ENCODE measurements around the gene MSMO1.

The MSMO1 gene

GRCh38 chr4:165330666-165331065, 3.2 kb downstream of the MSMO1 start:
- Histone ChIP-seq H4K8ac (ENCODE audit: low read depth, low read length) (no peak overlapping the region), H3K79me2 (ENCODE audit: control insufficient read depth, insufficient read depth, low read length) (peaks cover 73% of the 10 kb centered on the region), H3K23ac (ENCODE audit: low read length) (no peak overlapping the region), H3K56ac (ENCODE audit: low read length) (peak overlapping the region; percentile 52), H2BK5ac (ENCODE audit: low read length) (no peak overlapping the region), H4K5ac (ENCODE audit: low read length) (no peak overlapping the region), H3K18ac (ENCODE audit: low read length) (no peak overlapping the region), H3K4me3 (ENCODE audit: low read length) (peak overlapping the region; percentile 11), H3K27me3 (ENCODE audit: insufficient read depth, low read length, poor library complexity) (no peaks in the 10 kb centered on the region), H2BK120ac (ENCODE audit: low read depth, low read length) (no peak overlapping the region), H2BK15ac (replicated peaks; ENCODE audit: low read depth) (no peak overlapping the region), H3K4me1 (ENCODE audit: control insufficient read depth, low read depth, low read length) (peaks cover 1% of the 10 kb centered on the region), H3K27ac (ENCODE audit: low read depth, low read length) (no peak overlapping the region), H3K4ac (ENCODE audit: low read depth, low read length) (no peak overlapping the region), H3K4me2 (ENCODE audit: low read length) (peak overlapping the region; percentile 67), H3K9ac (ENCODE audit: low read length) (peak overlapping the region; percentile 64), H2AK5ac (ENCODE audit: low read length) (no peak overlapping the region), H3K36me3 (ENCODE audit: control insufficient read depth, insufficient read depth, low read length) (no peaks in the 10 kb centered on the region), H3K79me1 (ENCODE audit: low read length) (peaks cover 4% of the 10 kb centered on the region)
- no CpG with 5 or more reads among the region's 5 CpGs for WGBS (ENCODE audit: extremely low coverage, insufficient coverage, low lambda C conversion rate)
- no peak for DNase-seq

GRCh38 chr4:165331359-165331758, 3.9 kb downstream of the MSMO1 start:
- Histone ChIP-seq H3K18ac (ENCODE audit: low read length) (no peak overlapping the region), H3K56ac (ENCODE audit: low read length) (no peak overlapping the region), H2AK5ac (ENCODE audit: low read length) (no peak overlapping the region), H3K4me3 (ENCODE audit: low read length) (peak overlapping the region; percentile 34), H3K4ac (ENCODE audit: low read depth, low read length) (no peak overlapping the region), H3K27ac (ENCODE audit: low read depth, low read length) (no peak overlapping the region), H4K8ac (ENCODE audit: low read depth, low read length) (no peak overlapping the region), H2BK5ac (ENCODE audit: low read length) (no peak overlapping the region), H2BK120ac (ENCODE audit: low read depth, low read length) (no peak overlapping the region), H3K27me3 (ENCODE audit: insufficient read depth, low read length, poor library complexity) (no peaks in the 10 kb centered on the region), H2BK15ac (replicated peaks; ENCODE audit: low read depth) (no peak overlapping the region), H4K5ac (ENCODE audit: low read length) (no peak overlapping the region), H3K36me3 (ENCODE audit: control insufficient read depth, insufficient read depth, low read length) (no peaks in the 10 kb centered on the region), H3K4me1 (ENCODE audit: control insufficient read depth, low read depth, low read length) (peaks cover 1% of the 10 kb centered on the region), H3K79me1 (ENCODE audit: low read length) (peaks cover 4% of the 10 kb centered on the region), H3K23ac (ENCODE audit: low read length) (no peak overlapping the region), H3K4me2 (ENCODE audit: low read length) (peak overlapping the region; percentile 64), H3K79me2 (ENCODE audit: control insufficient read depth, insufficient read depth, low read length) (peaks cover 75% of the 10 kb centered on the region), H3K9ac (ENCODE audit: low read length) (peak overlapping the region; percentile 64)
- DNase-seq: no peak
- no CpG with 5 or more reads among the region's 1 CpG for WGBS (ENCODE audit: extremely low coverage, insufficient coverage, low lambda C conversion rate)

- Histone ChIP-seq H3K56ac (ENCODE audit: low read length) (no peak overlapping the region), H2AK5ac (ENCODE audit: low read length) (no peak overlapping the region), H3K4ac (ENCODE audit: low read depth, low read length) (no peak overlapping the region), H3K27me3 (ENCODE audit: insufficient read depth, low read length, poor library complexity) (no peaks in the 10 kb centered on the region), H3K23ac (ENCODE audit: low read length) (no peak overlapping the region), H4K8ac (ENCODE audit: low read depth, low read length) (no peak overlapping the region), H3K79me1 (ENCODE audit: low read length) (peaks cover 6% of the 10 kb centered on the region), H3K4me2 (ENCODE audit: low read length) (peak overlapping the region; percentile 48), H3K9ac (ENCODE audit: low read length) (peak overlapping the region; percentile 49), H2BK120ac (ENCODE audit: low read depth, low read length) (no peak overlapping the region), H2BK15ac (replicated peaks; ENCODE audit: low read depth) (no peak overlapping the region), H4K5ac (ENCODE audit: low read length) (no peak overlapping the region), H3K79me2 (ENCODE audit: control insufficient read depth, insufficient read depth, low read length) (peaks cover 79% of the 10 kb centered on the region), H3K36me3 (ENCODE audit: control insufficient read depth, insufficient read depth, low read length) (no peaks in the 10 kb centered on the region), H2BK5ac (ENCODE audit: low read length) (no peak overlapping the region), H3K4me1 (ENCODE audit: control insufficient read depth, low read depth, low read length) (peaks cover 1% of the 10 kb centered on the region), H3K4me3 (ENCODE audit: low read length) (peak overlapping the region; percentile 3), H3K27ac (ENCODE audit: low read depth, low read length) (no peak overlapping the region), H3K18ac (ENCODE audit: low read length) (no peak overlapping the region)
- DNase-seq: no peak
- WGBS (ENCODE audit: extremely low coverage, insufficient coverage, low lambda C conversion rate): no CpG with 5 or more reads among the region's 10 CpGs
These were observed 4.4 kb downstream of the MSMO1 start for GRCh38 chr4:165331823-165332222.

GRCh38 chr4:165332502-165332901, 5.0 kb downstream of the MSMO1 start:
- H3K23ac ChIP-seq (ENCODE audit: low read length): no peak overlapping the region
- no peak overlapping the region for H2BK5ac ChIP-seq (ENCODE audit: low read length)
- no peaks in the 10 kb centered on the region for H3K36me3 ChIP-seq (ENCODE audit: control insufficient read depth, insufficient read depth, low read length)
- peaks cover 6% of the 10 kb centered on the region for H3K79me1 ChIP-seq (ENCODE audit: low read length)
- peaks cover 84% of the 10 kb centered on the region for H3K79me2 ChIP-seq (ENCODE audit: control insufficient read depth, insufficient read depth, low read length)
- H4K5ac ChIP-seq (ENCODE audit: low read length): no peak overlapping the region
- no peak overlapping the region for H2AK5ac ChIP-seq (ENCODE audit: low read length)
- no CpG with 5 or more reads among the region's 1 CpG for WGBS (ENCODE audit: extremely low coverage, insufficient coverage, low lambda C conversion rate)
- H3K27me3 ChIP-seq (ENCODE audit: insufficient read depth, low read length, poor library complexity): no peaks in the 10 kb centered on the region
- no peak overlapping the region for H3K18ac ChIP-seq (ENCODE audit: low read length)
- H3K56ac ChIP-seq (ENCODE audit: low read length): no peak overlapping the region
- H4K8ac ChIP-seq (ENCODE audit: low read depth, low read length): no peak overlapping the region
- H3K27ac ChIP-seq (ENCODE audit: low read depth, low read length): no peak overlapping the region
- H3K4me1 ChIP-seq (ENCODE audit: control insufficient read depth, low read depth, low read length): peaks cover 1% of the 10 kb centered on the region
- no peak for DNase-seq
- peak overlapping the region; percentile 49 for H3K9ac ChIP-seq (ENCODE audit: low read length)
- no peak overlapping the region for H3K4ac ChIP-seq (ENCODE audit: low read depth, low read length)
- H2BK15ac ChIP-seq (replicated peaks; ENCODE audit: low read depth): no peak overlapping the region
- no peak overlapping the region for H2BK120ac ChIP-seq (ENCODE audit: low read depth, low read length)
- H3K4me3 ChIP-seq (ENCODE audit: low read length): no peak overlapping the region
- H3K4me2 ChIP-seq (ENCODE audit: low read length): peak overlapping the region; percentile 42

GRCh38 chr4:165335163-165335703, 7.8 kb downstream of the MSMO1 start:
- Histone ChIP-seq H3K4me1 (ENCODE audit: control insufficient read depth, low read depth, low read length) (peaks cover 1% of the 10 kb centered on the region), H4K5ac (ENCODE audit: low read length) (no peak overlapping the region), H2BK15ac (replicated peaks; ENCODE audit: low read depth) (no peak overlapping the region), H3K4ac (ENCODE audit: low read depth, low read length) (no peak overlapping the region), H3K4me2 (ENCODE audit: low read length) (no peak overlapping the region), H2AK5ac (ENCODE audit: low read length) (no peak overlapping the region), H3K23ac (ENCODE audit: low read length) (no peak overlapping the region), H3K9ac (ENCODE audit: low read length) (no peak overlapping the region), H4K8ac (ENCODE audit: low read depth, low read length) (no peak overlapping the region), H3K79me2 (ENCODE audit: control insufficient read depth, insufficient read depth, low read length) (peaks cover 57% of the 10 kb centered on the region), H3K27ac (ENCODE audit: low read depth, low read length) (no peak overlapping the region), H3K4me3 (ENCODE audit: low read length) (no peak overlapping the region), H3K36me3 (ENCODE audit: control insufficient read depth, insufficient read depth, low read length) (peaks cover 1% of the 10 kb centered on the region), H3K79me1 (ENCODE audit: low read length) (peaks cover 4% of the 10 kb centered on the region), H3K56ac (ENCODE audit: low read length) (no peak overlapping the region), H2BK120ac (ENCODE audit: low read depth, low read length) (no peak overlapping the region), H3K27me3 (ENCODE audit: insufficient read depth, low read length, poor library complexity) (no peaks in the 10 kb centered on the region), H3K18ac (ENCODE audit: low read length) (no peak overlapping the region), H2BK5ac (ENCODE audit: low read length) (no peak overlapping the region)
- DNase-seq: no peak
- WGBS (ENCODE audit: extremely low coverage, insufficient coverage, low lambda C conversion rate): no CpG with 5 or more reads among the region's 3 CpGs

- Histone ChIP-seq H3K18ac (ENCODE audit: low read length) (no peak overlapping the region), H3K9ac (ENCODE audit: low read length) (no peak overlapping the region), H3K4me3 (ENCODE audit: low read length) (no peak overlapping the region), H3K36me3 (ENCODE audit: control insufficient read depth, insufficient read depth, low read length) (peaks cover 3% of the 10 kb centered on the region), H2BK15ac (replicated peaks; ENCODE audit: low read depth) (no peak overlapping the region), H2BK5ac (ENCODE audit: low read length) (no peak overlapping the region), H4K8ac (ENCODE audit: low read depth, low read length) (no peak overlapping the region), H4K5ac (ENCODE audit: low read length) (no peak overlapping the region), H3K27me3 (ENCODE audit: insufficient read depth, low read length, poor library complexity) (no peaks in the 10 kb centered on the region), H3K79me2 (ENCODE audit: control insufficient read depth, insufficient read depth, low read length) (peaks cover 42% of the 10 kb centered on the region), H3K27ac (ENCODE audit: low read depth, low read length) (no peak overlapping the region), H3K79me1 (ENCODE audit: low read length) (peaks cover 4% of the 10 kb centered on the region), H2BK120ac (ENCODE audit: low read depth, low read length) (no peak overlapping the region), H3K4me2 (ENCODE audit: low read length) (no peak overlapping the region), H3K56ac (ENCODE audit: low read length) (no peak overlapping the region), H3K4ac (ENCODE audit: low read depth, low read length) (no peak overlapping the region), H3K23ac (ENCODE audit: low read length) (no peak overlapping the region), H2AK5ac (ENCODE audit: low read length) (no peak overlapping the region), H3K4me1 (ENCODE audit: control insufficient read depth, low read depth, low read length) (peaks cover 1% of the 10 kb centered on the region)
- no CpG with 5 or more reads among the region's 6 CpGs for WGBS (ENCODE audit: extremely low coverage, insufficient coverage, low lambda C conversion rate)
- no peak for DNase-seq
These were observed 9.3 kb downstream of the MSMO1 start for GRCh38 chr4:165336743-165337142.
